ENCODE data around the gene SYNE2.

The SYNE2 gene

DNA sequence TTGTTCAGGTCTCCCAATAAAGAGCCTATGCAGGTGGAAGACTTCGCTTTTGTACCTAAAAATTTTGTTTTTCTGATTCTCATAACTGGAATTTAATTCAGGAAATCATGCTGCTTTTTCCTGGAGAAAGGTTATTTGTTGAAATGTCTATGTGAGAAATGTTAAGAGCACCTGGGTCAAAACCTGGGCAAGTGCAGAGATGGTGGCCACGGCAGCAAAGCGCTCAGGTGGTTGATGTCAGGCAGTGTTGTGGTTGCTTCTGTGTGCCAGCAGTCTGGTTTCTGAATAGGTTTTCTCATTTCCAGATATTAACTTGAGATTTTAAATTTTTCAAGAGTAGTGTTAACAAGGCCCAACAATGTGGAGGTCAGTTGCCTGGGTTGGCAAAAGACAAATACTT is 345.2 kb downstream of the SYNE2 start:
- TF ChIP-seq, protein P1, sequence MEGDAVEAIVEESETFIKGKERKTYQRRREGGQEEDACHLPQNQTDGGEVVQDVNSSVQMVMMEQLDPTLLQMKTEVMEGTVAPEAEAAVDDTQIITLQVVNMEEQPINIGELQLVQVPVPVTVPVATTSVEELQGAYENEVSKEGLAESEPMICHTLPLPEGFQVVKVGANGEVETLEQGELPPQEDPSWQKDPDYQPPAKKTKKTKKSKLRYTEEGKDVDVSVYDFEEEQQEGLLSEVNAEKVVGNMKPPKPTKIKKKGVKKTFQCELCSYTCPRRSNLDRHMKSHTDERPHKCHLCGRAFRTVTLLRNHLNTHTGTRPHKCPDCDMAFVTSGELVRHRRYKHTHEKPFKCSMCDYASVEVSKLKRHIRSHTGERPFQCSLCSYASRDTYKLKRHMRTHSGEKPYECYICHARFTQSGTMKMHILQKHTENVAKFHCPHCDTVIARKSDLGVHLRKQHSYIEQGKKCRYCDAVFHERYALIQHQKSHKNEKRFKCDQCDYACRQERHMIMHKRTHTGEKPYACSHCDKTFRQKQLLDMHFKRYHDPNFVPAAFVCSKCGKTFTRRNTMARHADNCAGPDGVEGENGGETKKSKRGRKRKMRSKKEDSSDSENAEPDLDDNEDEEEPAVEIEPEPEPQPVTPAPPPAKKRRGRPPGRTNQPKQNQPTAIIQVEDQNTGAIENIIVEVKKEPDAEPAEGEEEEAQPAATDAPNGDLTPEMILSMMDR (IDR thresholded peaks at IDR 0.05; ENCODE audit: insufficient read depth, low read depth, low read length, missing control alignments) = no peak
- H3K4me3 ChIP-seq (ENCODE audit: low read depth, low read length) = no peak overlapping the region
- DNase-seq (ENCODE audit: low read depth) = no peak

DNA sequence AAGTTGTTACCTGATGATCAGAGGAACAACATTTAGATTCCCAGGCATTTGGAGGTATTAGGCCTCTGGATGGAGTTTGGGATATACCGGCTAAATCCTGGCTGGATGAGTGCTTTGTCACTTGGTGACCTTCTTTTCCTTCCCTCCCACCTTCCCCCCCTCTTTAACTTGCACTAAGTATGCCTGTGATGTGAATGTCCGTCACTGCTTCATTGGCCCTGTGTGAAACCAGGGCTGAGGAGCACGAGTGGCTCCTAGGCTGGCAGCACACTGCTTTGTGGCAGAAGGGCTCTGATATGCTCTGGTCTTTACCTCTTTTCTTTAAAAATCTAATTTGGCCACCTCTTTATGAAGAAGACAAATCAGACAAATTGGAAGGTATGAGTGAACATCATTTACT is 345.7 kb downstream of the SYNE2 start:
- TF ChIP-seq, protein P1 (IDR thresholded peaks at IDR 0.05; ENCODE audit: insufficient read depth, low read depth, low read length, missing control alignments) = no peak
- no peak overlapping the region for H3K4me3 ChIP-seq (ENCODE audit: low read depth, low read length)
- DNase-seq (ENCODE audit: low read depth) = no peak

DNA sequence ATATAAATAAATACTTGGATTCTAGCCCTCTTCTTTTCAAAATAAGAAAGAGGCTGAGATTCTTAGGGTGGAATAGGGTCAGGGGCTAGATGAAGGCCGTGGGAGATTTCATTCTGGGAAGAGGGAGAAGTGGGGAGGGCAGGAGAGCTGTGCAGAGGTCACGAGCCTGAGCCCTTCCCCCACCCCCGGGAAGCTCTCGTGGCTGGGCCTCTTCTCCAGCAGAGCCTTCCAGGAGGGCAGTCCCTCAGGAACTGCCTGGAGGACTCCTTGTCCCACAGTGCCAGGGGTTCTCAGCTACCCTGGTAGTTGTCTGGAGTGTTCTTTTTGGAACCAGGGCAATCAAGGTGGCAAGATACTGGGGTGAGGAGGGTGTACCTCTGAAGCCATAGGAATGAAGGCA is 347.4 kb downstream of the SYNE2 start:
- no peak overlapping the region for H3K4me3 ChIP-seq (ENCODE audit: low read depth, low read length)
- no peak for DNase-seq (ENCODE audit: low read depth)
- TF ChIP-seq, protein P1 (IDR thresholded peaks at IDR 0.05; ENCODE audit: insufficient read depth, low read depth, low read length, missing control alignments) = no peak

DNA sequence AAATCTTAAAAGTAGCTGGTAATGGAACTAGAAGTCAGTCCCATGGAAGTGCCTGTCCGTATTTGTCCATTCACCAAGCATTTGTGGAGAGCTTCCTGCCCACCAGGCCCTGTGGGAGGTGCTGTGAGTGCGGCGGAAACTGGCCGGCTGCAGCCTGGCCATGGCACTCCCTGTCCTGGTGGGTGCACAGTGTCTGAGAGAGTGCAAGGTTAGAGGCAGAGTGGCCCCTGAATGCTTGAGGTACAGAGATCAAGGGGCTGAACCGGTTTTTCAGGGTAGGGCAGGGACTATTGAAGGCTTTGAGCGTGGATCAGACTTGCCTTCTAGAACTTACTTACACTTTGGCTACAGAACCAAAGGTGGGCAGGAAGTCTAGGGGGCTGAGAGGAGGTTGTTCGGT is 348.5 kb downstream of the SYNE2 start:
- DNase-seq (ENCODE audit: low read depth) = no peak
- no peak overlapping the region for H3K4me3 ChIP-seq (ENCODE audit: low read depth, low read length)

DNA sequence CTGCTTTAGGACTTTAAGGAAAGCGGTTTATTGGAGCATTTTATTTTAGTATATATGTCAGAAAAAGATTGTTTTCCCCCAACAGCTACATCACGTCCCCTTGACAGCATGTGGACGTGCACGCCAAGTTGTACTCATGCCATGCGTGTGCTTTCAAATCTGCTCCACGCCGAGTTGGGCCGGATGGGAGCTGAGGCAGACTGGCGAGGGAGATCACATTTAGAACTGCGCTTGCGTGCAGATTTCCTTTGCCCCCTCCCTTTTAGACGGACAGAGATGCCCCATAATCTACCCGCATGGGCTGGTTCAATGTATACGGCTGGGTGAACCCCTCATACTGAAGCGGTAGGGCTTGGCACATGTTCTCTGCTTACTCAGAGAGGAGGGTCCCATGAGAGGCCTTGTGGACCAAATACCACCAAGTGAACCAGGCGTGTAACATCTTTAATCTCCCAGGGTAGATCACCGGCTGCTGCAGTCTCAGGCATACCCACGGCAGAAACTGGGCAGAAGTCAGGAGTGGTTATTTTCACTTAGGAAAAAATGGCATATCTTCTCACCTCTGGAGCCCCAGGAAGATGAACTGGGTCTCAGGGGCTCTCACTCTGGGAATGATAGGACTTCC is 349.2 kb downstream of the SYNE2 start:
- TF ChIP-seq, protein P1 (IDR thresholded peaks at IDR 0.05; ENCODE audit: insufficient read depth, low read depth, low read length, missing control alignments) = no peak
- no peak overlapping the region for H3K4me3 ChIP-seq (ENCODE audit: low read depth, low read length)
- no peak for DNase-seq (ENCODE audit: low read depth)

More for the DNA sequence above, 348.5 kb downstream of the SYNE2 start:
- TF ChIP-seq, protein P1 (IDR thresholded peaks at IDR 0.05; ENCODE audit: insufficient read depth, low read depth, low read length, missing control alignments) = no peak

DNA sequence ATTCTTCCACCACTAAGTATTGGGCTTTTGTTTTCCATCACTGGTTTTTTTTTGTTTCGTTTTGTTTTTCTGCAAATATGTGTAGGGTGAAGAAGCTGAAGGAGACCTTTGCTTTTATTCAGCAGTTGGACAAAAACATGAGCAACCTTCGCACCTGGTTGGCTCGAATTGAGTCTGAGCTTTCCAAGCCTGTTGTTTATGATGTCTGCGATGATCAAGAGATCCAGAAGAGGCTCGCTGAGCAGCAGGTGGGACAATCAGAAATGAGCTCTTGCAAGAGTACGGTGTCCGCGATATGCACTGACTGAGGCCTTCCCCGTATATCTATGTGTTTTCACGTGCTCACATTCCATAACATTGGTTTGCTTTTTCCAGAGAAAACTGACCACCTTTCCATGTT is 349.9 kb downstream of the SYNE2 start:
- TF ChIP-seq, protein P1 (IDR thresholded peaks at IDR 0.05; ENCODE audit: insufficient read depth, low read depth, low read length, missing control alignments) = no peak
- no peak for DNase-seq (ENCODE audit: low read depth)
- H3K4me3 ChIP-seq (ENCODE audit: low read depth, low read length) = no peak overlapping the region

DNA sequence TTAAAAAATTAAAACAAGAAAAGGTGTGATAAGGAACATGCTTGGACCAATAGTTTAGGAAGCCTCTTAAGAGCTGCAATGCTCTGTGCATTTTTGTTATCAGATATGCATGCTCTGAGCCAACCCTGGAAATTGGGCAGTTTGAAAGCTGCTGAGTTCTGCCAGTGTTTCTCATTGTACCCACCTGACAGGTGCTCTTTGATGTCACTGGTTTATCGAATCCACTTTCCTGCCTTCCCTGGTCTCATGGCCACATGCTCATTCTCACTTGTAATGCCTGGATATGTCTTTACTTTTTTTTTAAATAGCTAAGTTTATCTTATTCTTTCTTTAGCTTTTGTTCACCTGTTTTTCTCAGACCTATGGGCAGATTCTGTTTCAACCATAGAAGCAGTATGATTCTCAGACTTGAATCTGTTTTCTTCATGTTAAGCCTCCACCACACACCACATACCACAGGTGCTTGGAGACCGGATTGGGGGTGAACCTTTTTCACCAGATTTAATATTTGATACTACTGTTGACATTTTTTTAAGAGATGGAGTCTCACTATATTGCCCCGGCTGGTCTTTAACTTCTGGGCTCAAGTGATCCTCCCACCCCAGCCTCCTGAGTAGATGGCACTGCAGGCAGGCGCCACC is 350.7 kb downstream of the SYNE2 start:
- TF ChIP-seq, protein P1 (IDR thresholded peaks at IDR 0.05; ENCODE audit: insufficient read depth, low read depth, low read length, missing control alignments) = no peak
- DNase-seq (ENCODE audit: low read depth) = no peak

More for the DNA sequence above, 350.7 kb downstream of the SYNE2 start:
- H3K4me3 ChIP-seq (ENCODE audit: low read depth, low read length) = no peak overlapping the region

Data from GM12865 (cell line).